GM15510 (cell line): Measurements from ENCODE around the gene APBA1.

Experiments
- POLR2A ChIP-seq: IDR thresholded peaks from 3 replicates; pipeline ENCODE4 v1.6.1; 2011; ENCODE audit warnings: borderline replicate concordance; ENCODE audit not compliant: insufficient read length; ENCODE audit errors: extremely low read depth

The APBA1 gene

GRCh38 chr9:69471433-69471832 is 200.7 kb downstream of the APBA1 start:
- no peak for TF ChIP-seq POLR2A

GRCh38 chr9:69470186-69470977 is 201.8 kb downstream of the APBA1 start:
- no peak for TF ChIP-seq POLR2A

GRCh38 chr9:69469136-69469535 is 203.0 kb downstream of the APBA1 start:
- TF ChIP-seq POLR2A: no peak

DNA sequence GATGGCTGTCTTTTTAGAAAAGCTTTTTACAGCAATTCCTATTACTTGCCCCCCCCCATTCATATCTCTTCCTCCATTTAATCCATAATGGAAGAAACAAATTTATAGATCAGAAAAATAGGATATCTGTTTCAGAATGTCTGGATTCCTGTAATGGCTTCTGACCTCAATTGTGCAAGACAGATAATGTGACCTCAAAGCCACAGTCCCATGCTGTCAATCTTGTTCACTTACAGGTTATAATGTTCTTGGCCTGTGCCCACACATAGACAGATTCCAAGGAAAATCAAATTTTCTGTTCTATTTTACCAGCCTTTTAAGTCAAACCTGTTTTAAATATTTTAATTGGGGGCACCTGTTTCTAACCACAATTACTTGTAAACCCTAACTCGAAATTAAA is 203.8 kb downstream of the APBA1 start:
- TF ChIP-seq POLR2A: no peak

GRCh38 chr9:69466151-69466550 is 206.0 kb downstream of the APBA1 start:
- TF ChIP-seq POLR2A: no peak

GRCh38 chr9:69465473-69465872 is 206.7 kb downstream of the APBA1 start:
- no peak for TF ChIP-seq POLR2A

GRCh38 chr9:69463497-69464068 is 208.6 kb downstream of the APBA1 start:
- no peak for TF ChIP-seq POLR2A

- no peak for TF ChIP-seq POLR2A
Observed at GRCh38 chr9:69462394-69462793, 209.8 kb downstream of the APBA1 start.

- TF ChIP-seq POLR2A: no peak
Observed at GRCh38 chr9:69461103-69461887, 210.9 kb downstream of the APBA1 start.

DNA sequence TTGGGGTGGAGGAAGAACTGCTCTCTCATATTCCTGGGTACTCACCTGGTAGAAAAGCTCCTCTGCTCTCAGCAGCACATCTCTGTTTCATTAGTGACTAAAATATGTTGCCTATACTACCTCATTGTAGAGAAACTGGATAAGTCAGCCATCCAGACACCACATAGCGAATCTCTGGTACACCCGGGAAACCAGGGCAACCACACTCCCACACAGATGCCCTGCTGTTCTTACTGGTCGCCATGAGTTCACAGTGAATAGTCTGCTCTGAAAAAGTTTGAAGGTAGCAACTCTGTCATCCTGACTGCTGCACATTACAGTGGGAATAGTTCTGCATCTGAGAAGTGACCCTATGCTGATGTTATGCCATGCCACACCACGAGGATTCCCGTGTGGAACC is 212.2 kb downstream of the APBA1 start:
- no peak for TF ChIP-seq POLR2A

DNA sequence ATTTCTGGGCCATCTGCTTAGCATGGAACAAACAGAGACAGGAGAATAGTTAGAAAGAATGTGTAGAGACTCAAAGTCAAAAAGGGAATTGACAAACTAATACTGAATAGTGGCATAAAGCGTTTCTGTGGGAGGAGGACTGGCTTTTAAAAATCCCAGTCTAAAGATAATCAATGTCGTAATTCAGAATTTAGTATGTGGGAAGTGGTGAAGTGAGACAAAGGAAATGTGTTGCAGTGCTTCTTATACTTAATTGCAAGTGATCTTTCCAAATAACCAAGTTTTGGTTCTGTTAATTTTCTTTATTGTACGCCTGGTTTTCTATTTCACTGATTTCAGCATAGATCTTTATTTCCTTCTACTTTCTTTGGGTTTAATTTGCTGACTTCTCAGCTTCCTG is 214.0 kb downstream of the APBA1 start:
- no peak for TF ChIP-seq POLR2A

DNA sequence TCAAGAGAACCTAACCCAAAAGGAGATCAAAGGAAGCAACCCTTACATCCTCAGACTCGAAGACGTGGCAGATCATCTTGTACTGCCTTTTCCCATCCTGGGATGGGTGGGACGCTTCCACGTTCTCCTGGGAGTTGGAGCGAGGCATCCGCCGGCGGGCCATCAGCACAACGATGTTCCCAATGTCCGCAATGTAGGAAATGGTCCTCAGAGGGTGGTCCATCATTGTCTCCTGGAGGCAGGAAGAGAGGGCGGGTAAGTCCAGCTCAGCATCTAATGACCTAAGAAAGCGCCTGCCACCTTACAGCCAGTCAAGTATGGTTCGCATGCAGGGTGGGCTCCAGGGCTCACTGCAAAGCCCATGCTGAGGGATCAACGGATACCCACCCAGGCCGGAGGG is 216.0 kb downstream of the APBA1 start:
- TF ChIP-seq POLR2A: no peak

GRCh38 chr9:69455311-69455710 is 216.9 kb downstream of the APBA1 start:
- no peak for TF ChIP-seq POLR2A

DNA sequence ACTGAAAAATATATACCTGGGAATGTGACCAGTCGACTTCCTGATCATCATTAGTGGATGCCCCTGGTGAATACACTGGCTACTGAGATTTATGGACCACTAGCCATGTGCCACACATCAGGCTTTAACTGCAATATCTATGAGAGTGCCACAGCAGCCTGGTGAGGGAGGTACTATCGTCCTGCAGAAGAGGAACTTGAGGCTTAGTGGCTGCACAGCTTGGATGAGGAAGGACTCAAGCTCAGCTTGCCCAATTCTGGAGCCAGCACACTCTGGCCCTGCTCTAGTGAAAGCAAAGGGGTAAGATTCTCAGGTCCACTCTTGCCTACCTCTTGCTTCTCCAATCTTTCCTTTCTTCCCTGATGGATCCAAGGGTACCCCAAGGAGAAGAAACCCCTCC is 217.8 kb downstream of the APBA1 start:
- no peak for TF ChIP-seq POLR2A

DNA sequence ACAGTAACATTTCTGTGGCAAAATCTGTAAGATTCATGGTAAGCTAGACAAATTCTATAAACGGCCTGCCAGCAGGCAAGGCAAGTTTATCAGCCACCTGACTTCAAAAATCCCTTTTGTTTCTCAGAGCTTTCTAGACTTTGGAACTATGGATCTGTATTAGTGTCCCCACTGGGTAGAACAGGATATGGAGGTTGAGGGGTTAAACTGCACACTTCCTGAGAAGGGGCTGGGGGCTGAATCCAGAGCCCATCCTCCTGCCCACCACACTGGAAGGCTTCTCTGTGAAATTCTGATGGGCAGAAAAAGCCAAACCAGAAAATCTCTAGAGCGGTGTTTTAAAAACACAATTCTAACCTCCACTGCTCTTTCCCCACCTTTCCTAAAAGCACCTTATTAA is 218.4 kb downstream of the APBA1 start:
- TF ChIP-seq POLR2A: no peak

- TF ChIP-seq POLR2A: no peak
Observed at GRCh38 chr9:69452110-69452782, 219.9 kb downstream of the APBA1 start.

DNA sequence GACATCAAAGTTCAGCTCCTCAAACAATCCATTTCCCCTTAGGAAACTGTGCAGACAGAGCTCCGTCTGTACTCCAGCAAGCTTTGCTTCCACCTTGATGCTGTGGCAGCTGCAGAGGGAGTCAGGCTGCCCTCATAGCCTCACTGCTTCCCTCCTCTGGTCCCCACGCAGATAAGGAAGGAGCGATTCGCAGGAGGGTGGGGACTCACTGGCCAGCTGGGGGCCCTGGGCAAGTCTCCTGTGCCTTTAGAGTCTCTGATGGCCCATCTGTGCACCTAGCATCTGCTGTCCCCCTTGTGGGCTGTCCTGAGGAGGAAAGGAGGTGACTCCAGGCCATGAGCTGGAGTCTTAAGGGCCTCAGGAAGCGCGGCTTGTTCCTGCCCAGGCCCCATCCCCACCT is 225.7 kb downstream of the APBA1 start:
- TF ChIP-seq POLR2A: no peak
